OCI-M1 (cell line): ENCODE measurements around the gene RAB32.
A peak's percentile ranks its signal among the peaks of the same experiment; 100 is the strongest.
"Not testable (repeated sequence)": the region's sequence is repeated elsewhere in the genome, so short reads cannot be mapped to it uniquely, and the experiment has no call there.

Source experiments
- DNase-seq: peaks from one replicate; lab custom pipeline; 2025; lab: John Stamatoyannopoulos, UW

RAB32 gene

GRCh38 chr6:146543211-146543939, at the start of gene RAB32:
Gene RAB32 (plus strand): TSS chr6:146543833. CDS start chr6:146543872, 39 bp downstream.
- peak; percentile 89 for DNase-seq

GRCh38 chr6:146498309-146498708, 45.3 kb upstream of the RAB32 start:
- DNase-seq: no peak

GRCh38 chr6:146503096-146503495, 40.5 kb upstream of the RAB32 start:
- DNase-seq: no peak

- DNase-seq: no peak
Observed at GRCh38 chr6:146515212-146515611, 28.4 kb upstream of the RAB32 start.

- peak; percentile 44 for DNase-seq
Observed at GRCh38 chr6:146526192-146526591, 17.4 kb upstream of the RAB32 start.

GRCh38 chr6:146532702-146533101, 10.9 kb upstream of the RAB32 start:
- DNase-seq: no peak

- DNase-seq: no peak
Observed at GRCh38 chr6:146542881-146543210, 787 bp upstream of the RAB32 start.

GRCh38 chr6:146543940-146544615, 445 bp downstream of the RAB32 start:
- no peak for DNase-seq

GRCh38 chr6:146544616-146545182, 1.1 kb downstream of the RAB32 start:
- DNase-seq: no peak

- no peak for DNase-seq
Observed at GRCh38 chr6:146545581-146545980, 1.9 kb downstream of the RAB32 start.

- DNase-seq: no peak
Observed at GRCh38 chr6:146546443-146547043, 2.9 kb downstream of the RAB32 start.

- DNase-seq: no peak
Observed at GRCh38 chr6:146547889-146548288, 4.3 kb downstream of the RAB32 start.

GRCh38 chr6:146548898-146549374, 5.3 kb downstream of the RAB32 start:
- peak; percentile 93 for DNase-seq

GRCh38 chr6:146550911-146551310, 7.3 kb downstream of the RAB32 start:
- DNase-seq: no peak

- peak; percentile 47 for DNase-seq
Observed at GRCh38 chr6:146551545-146551944, 7.9 kb downstream of the RAB32 start.

GRCh38 chr6:146553377-146554135, 9.9 kb downstream of the RAB32 start:
- no peak for DNase-seq

- no peak for DNase-seq
Observed at GRCh38 chr6:146560607-146561006, 17.0 kb downstream of the RAB32 start.

- not testable (repeated sequence) for DNase-seq
Observed at GRCh38 chr6:146566661-146567060, 23.0 kb downstream of the RAB32 start.

GRCh38 chr6:146568619-146569018, 25.0 kb downstream of the RAB32 start:
- not testable (repeated sequence) for DNase-seq

- peak; percentile 27 for DNase-seq
Observed at GRCh38 chr6:146574211-146574610, 30.6 kb downstream of the RAB32 start.

- no peak for DNase-seq
Observed at GRCh38 chr6:146578054-146578453, 34.4 kb downstream of the RAB32 start.

GRCh38 chr6:146581968-146582367, 38.3 kb downstream of the RAB32 start:
- no peak for DNase-seq
